Measurements from ENCODE around the gene ADAMTS19.

Gene ADAMTS19

DNA sequence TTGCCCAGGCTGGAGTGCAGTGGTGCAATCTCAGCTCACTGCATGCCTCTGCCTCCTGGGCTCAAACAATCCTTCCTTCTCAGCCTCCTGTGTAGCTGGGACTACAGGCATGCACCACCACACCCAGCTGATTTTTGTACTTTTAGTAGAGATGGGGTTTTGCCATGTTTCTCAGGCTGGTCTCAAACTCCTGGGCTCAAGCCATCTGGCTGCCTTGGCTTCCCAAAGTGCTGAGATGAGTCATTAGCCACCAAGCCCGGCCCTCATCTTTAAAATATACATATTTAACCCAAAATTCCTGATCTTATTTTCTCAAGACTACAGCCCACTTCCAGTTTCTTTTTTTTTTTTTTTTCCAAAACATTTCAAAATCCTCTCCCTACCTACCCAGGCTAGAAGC lies 256.1 kb downstream of the ADAMTS19 start:
- no peak for ATAC-seq
- no peak for TF ChIP-seq ARNTL (CRISPR knock-in tag; IDR thresholded peaks at IDR 0.05; ENCODE audit: borderline replicate concordance, low read depth)
- TF ChIP-seq POU6F1 (CRISPR knock-in tag; IDR thresholded peaks at IDR 0.05; ENCODE audit: borderline replicate concordance, low read depth), result no peak
- TF ChIP-seq TCF4 (CRISPR knock-in tag; IDR thresholded peaks at IDR 0.05; ENCODE audit: borderline replicate concordance), result no peak
- no peak for TF ChIP-seq CSRNP3 (CRISPR knock-in tag; IDR thresholded peaks at IDR 0.05)
- no peak for TF ChIP-seq CREB5 (CRISPR knock-in tag; IDR thresholded peaks at IDR 0.05; ENCODE audit: low read depth)
- TF ChIP-seq ISL1 (CRISPR knock-in tag; IDR thresholded peaks at IDR 0.05), result no peak
- TF ChIP-seq ZNF70 (CRISPR knock-in tag; IDR thresholded peaks at IDR 0.05), result no peak
- no peak for TF ChIP-seq CSDC2 (CRISPR knock-in tag; IDR thresholded peaks at IDR 0.05)
- no peak for TF ChIP-seq TOX (CRISPR knock-in tag; IDR thresholded peaks at IDR 0.05; ENCODE audit: borderline replicate concordance)
- TF ChIP-seq GLIS3 (CRISPR knock-in tag; IDR thresholded peaks at IDR 0.05), result no peak

DNA sequence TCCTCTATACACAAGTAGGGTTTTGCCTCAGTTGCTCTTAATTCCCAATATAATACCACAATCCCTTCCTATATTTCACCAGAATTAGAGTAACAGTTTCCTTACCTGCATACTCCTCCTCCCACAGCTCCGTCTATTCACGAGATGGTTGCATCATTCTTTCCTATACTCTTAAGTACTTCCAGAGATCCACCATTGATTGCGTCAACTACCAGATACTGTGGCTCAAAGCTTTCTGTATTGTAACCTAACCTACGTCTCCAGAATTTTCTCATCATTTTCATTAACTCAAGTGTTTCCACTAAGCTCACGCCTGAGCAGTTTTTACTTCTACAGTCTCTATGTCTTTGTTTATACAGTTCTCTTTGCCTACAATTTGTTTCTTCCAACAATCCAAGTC lies 256.6 kb downstream of the ADAMTS19 start:
- TF ChIP-seq CSRNP3 (CRISPR knock-in tag; IDR thresholded peaks at IDR 0.05) (no peak), ZNF565 (CRISPR knock-in tag; conservative IDR thresholded peaks at IDR 0.05; ENCODE audit: low read depth) (no peak), ISL1 (CRISPR knock-in tag; IDR thresholded peaks at IDR 0.05) (no peak), ARNTL (CRISPR knock-in tag; IDR thresholded peaks at IDR 0.05; ENCODE audit: borderline replicate concordance, low read depth) (no peak), ZNF8 (CRISPR knock-in tag; IDR thresholded peaks at IDR 0.05) (no peak), POU6F1 (CRISPR knock-in tag; IDR thresholded peaks at IDR 0.05; ENCODE audit: borderline replicate concordance, low read depth) (no peak), TSHZ2 (CRISPR knock-in tag; IDR thresholded peaks at IDR 0.05) (no peak)
- no peak for ATAC-seq

DNA sequence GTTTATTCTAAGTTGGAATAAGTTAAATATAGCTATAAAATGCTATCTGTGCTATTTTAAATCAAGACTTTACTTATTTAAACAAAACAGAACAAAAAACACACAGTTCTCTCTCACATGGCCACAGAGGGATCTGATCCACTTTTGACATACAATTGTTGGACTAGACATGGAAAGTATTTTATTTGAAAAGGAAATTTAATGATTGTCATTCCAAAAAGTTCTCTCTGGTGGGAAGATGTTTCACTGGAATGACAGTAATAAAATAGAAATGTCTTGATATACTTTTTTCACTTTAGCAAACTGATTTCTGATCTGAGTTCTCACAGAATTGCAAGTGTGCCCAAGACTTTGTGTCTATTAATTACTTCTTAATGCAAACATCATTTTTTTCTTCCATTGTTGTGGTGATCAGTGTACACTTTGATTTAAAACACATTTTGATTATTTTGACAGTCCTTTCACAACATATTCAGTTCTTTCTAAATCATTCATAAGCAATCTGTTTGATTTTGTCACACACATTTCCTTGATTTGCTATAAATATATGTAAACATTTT lies 257.7 kb downstream of the ADAMTS19 start:
- TF ChIP-seq ZNF70 (CRISPR knock-in tag; IDR thresholded peaks at IDR 0.05), result no peak
- TF ChIP-seq PATZ1 (CRISPR knock-in tag; IDR thresholded peaks at IDR 0.05; ENCODE audit: borderline replicate concordance), result no peak
- TF ChIP-seq BACH2 (CRISPR knock-in tag; IDR thresholded peaks at IDR 0.05; ENCODE audit: borderline replicate concordance), result no peak
- TF ChIP-seq TCF4 (CRISPR knock-in tag; IDR thresholded peaks at IDR 0.05; ENCODE audit: borderline replicate concordance), result no peak
- TF ChIP-seq ESRRG (CRISPR knock-in tag; IDR thresholded peaks at IDR 0.05), result no peak
- no peak for TF ChIP-seq SNAI2 (CRISPR knock-in tag; IDR thresholded peaks at IDR 0.05)
- TF ChIP-seq CSDC2 (CRISPR knock-in tag; IDR thresholded peaks at IDR 0.05), result no peak
- TF ChIP-seq TOX (CRISPR knock-in tag; IDR thresholded peaks at IDR 0.05; ENCODE audit: borderline replicate concordance), result no peak
- no peak for ATAC-seq

Measured in SK-N-SH treated with all-trans-retinoic acid at 6 μM for 48 hours (cell line).